Suprapubic skin (tissue), 4 donors: ENCODE results near the gene MYBPC1.
A peak's percentile ranks its signal among the peaks of the same experiment; 100 is the strongest.

Experiments
- EP300 ChIP-seq: sonication (generic); formaldehyde crosslinking; IDR thresholded peaks from one replicate; pipeline ENCODE4 v1.6.1; 2017; ENCODE audit warnings: antibody characterized with exemption
- POLR2A ChIP-seq, 2 donors: fragments of 450-650 bp; IDR thresholded peaks; one replicate each; pipeline ENCODE4 v1.6.1; 2017; ENCODE audit warnings: antibody characterized with exemption in 2 of 2, mild to moderate bottlenecking in 2 of 2, moderate library complexity in 2 of 2
- POLR2AphosphoS5 ChIP-seq, 3 donors: sonication (generic); formaldehyde crosslinking; IDR thresholded peaks; one replicate each; pipeline ENCODE4 v1.6.1; 2017; ENCODE audit warnings: antibody characterized with exemption in 3 of 3
- TF ChIP-seq, protein P1 (sequence below), 2 donors: fragments of 200-600 bp in 1 of 2; fragments of 450-650 bp in 1 of 2; sonication (generic) in 1 of 2; IDR thresholded peaks; one replicate each; pipeline ENCODE4 v1.5.1; 2016 to 2019; ENCODE audit warnings: antibody characterized with exemption in 2 of 2, mild to moderate bottlenecking in 1 of 2, moderate library complexity in 1 of 2

DNA sequence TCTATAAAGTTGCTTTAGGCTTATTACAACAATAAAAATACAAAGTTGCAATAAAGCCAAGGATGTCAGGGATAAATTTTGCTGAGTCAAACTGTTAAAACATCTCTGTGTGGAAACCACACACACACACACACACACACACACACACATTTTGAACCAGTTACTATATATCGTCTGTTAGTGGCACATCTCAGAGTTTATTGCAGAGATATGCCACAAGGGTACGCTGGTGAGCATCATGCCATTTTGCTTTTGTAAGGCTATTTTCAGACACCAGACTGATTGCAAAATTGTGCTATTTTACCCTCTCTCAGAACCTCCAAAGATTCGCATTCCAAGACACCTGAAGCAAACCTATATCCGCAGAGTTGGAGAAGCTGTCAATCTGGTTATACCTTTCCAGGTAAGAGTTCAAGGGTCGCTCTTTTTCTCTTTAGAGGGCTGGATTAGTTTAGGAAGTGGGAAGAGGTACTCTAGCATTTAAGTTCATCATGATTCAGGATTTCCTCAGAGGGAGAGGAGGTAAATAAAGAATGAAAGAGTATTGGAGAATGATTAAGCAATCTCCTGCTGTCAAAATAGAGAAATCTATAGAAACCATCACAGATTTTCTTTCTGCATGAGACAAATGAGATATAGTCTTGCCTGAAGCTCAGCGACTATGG lies 75.4 kb downstream of the MYBPC1 start:
- TF ChIP-seq, protein P1, sequence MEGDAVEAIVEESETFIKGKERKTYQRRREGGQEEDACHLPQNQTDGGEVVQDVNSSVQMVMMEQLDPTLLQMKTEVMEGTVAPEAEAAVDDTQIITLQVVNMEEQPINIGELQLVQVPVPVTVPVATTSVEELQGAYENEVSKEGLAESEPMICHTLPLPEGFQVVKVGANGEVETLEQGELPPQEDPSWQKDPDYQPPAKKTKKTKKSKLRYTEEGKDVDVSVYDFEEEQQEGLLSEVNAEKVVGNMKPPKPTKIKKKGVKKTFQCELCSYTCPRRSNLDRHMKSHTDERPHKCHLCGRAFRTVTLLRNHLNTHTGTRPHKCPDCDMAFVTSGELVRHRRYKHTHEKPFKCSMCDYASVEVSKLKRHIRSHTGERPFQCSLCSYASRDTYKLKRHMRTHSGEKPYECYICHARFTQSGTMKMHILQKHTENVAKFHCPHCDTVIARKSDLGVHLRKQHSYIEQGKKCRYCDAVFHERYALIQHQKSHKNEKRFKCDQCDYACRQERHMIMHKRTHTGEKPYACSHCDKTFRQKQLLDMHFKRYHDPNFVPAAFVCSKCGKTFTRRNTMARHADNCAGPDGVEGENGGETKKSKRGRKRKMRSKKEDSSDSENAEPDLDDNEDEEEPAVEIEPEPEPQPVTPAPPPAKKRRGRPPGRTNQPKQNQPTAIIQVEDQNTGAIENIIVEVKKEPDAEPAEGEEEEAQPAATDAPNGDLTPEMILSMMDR (IDR thresholded peaks at IDR 0.05): peak; percentile 24 to 36
- TF ChIP-seq POLR2A (IDR thresholded peaks at IDR 0.05): no peak
- no peak for TF ChIP-seq EP300
- no peak for TF ChIP-seq POLR2AphosphoS5 (IDR thresholded peaks at IDR 0.05)
